A549 (cell line): ENCODE measurements around the gene RIPOR2. TPM values are rescaled to one million over a fixed set of nuclear protein-coding genes. Genes with fewer than 3 reads are reported as not detected.

ENCODE experiments used
- ATAC-seq, 2 experiments: fragments of 200-7000 bp in 1 of 2; fragments of >200 bp in 1 of 2; cut with Nextera tagmentation in 1 of 2; cut with Tn5 transposase in 1 of 2; 3 replicates each; pipeline versions ENCODE4 v1.8.0 to v1.9.1; 2018 to 2020; ENCODE audit warnings: mild to moderate bottlenecking in 1 of 2, moderate library complexity in 1 of 2
- CTCF ChIA-PET: fragments of 300-600 bp; sonication (Branson Sonifier 250); formaldehyde crosslinking; extraction: SDS; loops from one replicate; lab custom pipeline; 2021; ENCODE audit warnings: antibody characterized with exemption, inconsistent platforms; lab: Yijun Ruan, JAX
- POLR2A ChIA-PET: fragments of 350-600 bp; formaldehyde crosslinking; extraction: SDS; loops from one replicate; lab custom pipeline; 2021; ENCODE audit warnings: antibody characterized with exemption, inconsistent platforms; lab: Yijun Ruan, JAX
- DNase-seq, 2 experiments: peaks; one replicate each; pipeline versions ENCODE4 v3.0.0 to v3.0.0-alpha.2; 2011 to 2016; ENCODE audit warnings: low read depth in 1 of 2, low spot score in 1 of 2
- FAIRE-seq: peaks from 2 replicates; lab custom pipeline; 2011; peaks lifted over from hg19 to GRCh38; lab: Jason Lieb, UNC
- H3K27ac ChIP-seq, 2 experiments: fragments of >200 bp; sonication (Bioruptor Twin); formaldehyde crosslinking; 3 replicates each; pipeline ENCODE4 v1.5.1; 2016 to 2017
- H3K4me1 ChIP-seq: fragments of >200 bp; sonication (Bioruptor Twin); formaldehyde crosslinking; 3 replicates; pipeline ENCODE4 v1.6.1; 2016
- H3K4me2 ChIP-seq: fragments of >200 bp; sonication (Bioruptor Twin); formaldehyde crosslinking; 3 replicates; pipeline ENCODE4 v1.6.1; 2016
- H3K4me3 ChIP-seq: fragments of >200 bp; sonication (Bioruptor Twin); formaldehyde crosslinking; 3 replicates; pipeline ENCODE4 v1.5.1; 2016
- H3K9me3 ChIP-seq: fragments of >200 bp; sonication (Bioruptor Twin); formaldehyde crosslinking; 3 replicates; pipeline ENCODE4 v1.6.1; 2016
- ATOH8 ChIP-seq: fragments of 250-450 bp; sonication (Bioruptor Pico); IDR thresholded peaks from 2 replicates; pipeline ENCODE4 v1.5.0; 2020; ENCODE audit warnings: low read depth, mild to moderate bottlenecking, moderate library complexity
- BHLHE40 ChIP-seq: IDR thresholded peaks from 2 replicates; pipeline ENCODE4 v1.6.1; 2012; ENCODE audit warnings: low read depth, low read length, inconsistent platforms
- CEBPB ChIP-seq, 2 experiments: fragments of >200 bp in 1 of 2; sonication (Bioruptor Twin) in 1 of 2; formaldehyde crosslinking in 1 of 2; IDR thresholded peaks; 2 replicates each; pipeline ENCODE4 v1.6.1; 2012 to 2016
- CHD2 ChIP-seq: fragments of 150-350 bp; IDR thresholded peaks from 2 replicates; pipeline ENCODE4 v1.6.1; 2014; ENCODE audit warnings: low read length; ENCODE audit not compliant: partially characterized antibody
- EHF ChIP-seq: fragments of 250-450 bp; sonication (Bioruptor Pico); IDR thresholded peaks from 2 replicates; pipeline ENCODE4 v1.5.0; 2020; ENCODE audit warnings: mild to moderate bottlenecking
- ELK1 ChIP-seq: fragments of 150-350 bp; IDR thresholded peaks from 2 replicates; pipeline ENCODE4 v1.6.1; 2014; ENCODE audit warnings: low read depth, mild to moderate bottlenecking, low read length
- FOXS1 ChIP-seq: fragments of 250-450 bp; sonication (Bioruptor Pico); IDR thresholded peaks from 2 replicates; pipeline ENCODE4 v1.5.0; 2020; ENCODE audit warnings: mild to moderate bottlenecking, moderate library complexity
- HDAC2 ChIP-seq: fragments of 200-600 bp; sonication (generic); IDR thresholded peaks from 2 replicates; pipeline ENCODE4 v1.6.1; 2016
- HMGXB4 ChIP-seq: fragments of 250-450 bp; sonication (Bioruptor Pico); IDR thresholded peaks from 2 replicates; pipeline ENCODE4 v1.5.0; 2021; ENCODE audit warnings: mild to moderate bottlenecking, moderate library complexity, borderline replicate concordance
- HOXB13 ChIP-seq: fragments of 250-450 bp; sonication (Bioruptor Pico); IDR thresholded peaks from 2 replicates; pipeline ENCODE4 v1.5.0; 2020; ENCODE audit warnings: low read depth, mild to moderate bottlenecking, moderate library complexity
- HOXB5 ChIP-seq: fragments of 250-450 bp; sonication (Bioruptor Pico); IDR thresholded peaks from 2 replicates; pipeline ENCODE4 v1.5.0; 2020; ENCODE audit warnings: mild to moderate bottlenecking, moderate library complexity
- JUN ChIP-seq, 2 experiments: fragments of >200 bp; sonication (Bioruptor Twin); formaldehyde crosslinking; IDR thresholded peaks; 2 replicates in 1 of 2; 3 replicates in 1 of 2; pipeline ENCODE4 v1.6.1; 2016 to 2017
- JUNB ChIP-seq: fragments of >200 bp; sonication (Bioruptor Twin); formaldehyde crosslinking; IDR thresholded peaks from 2 replicates; pipeline ENCODE4 v1.6.1; 2016
- KDM5A ChIP-seq: fragments of 200-600 bp; sonication (generic); IDR thresholded peaks from 2 replicates; pipeline ENCODE4 v1.6.1; 2016; ENCODE audit warnings: antibody characterized with exemption, mild to moderate bottlenecking
- MAX ChIP-seq: IDR thresholded peaks from 2 replicates; pipeline ENCODE4 v1.6.1; 2012
- MAZ ChIP-seq: fragments of 150-350 bp; IDR thresholded peaks from 2 replicates; pipeline ENCODE4 v1.6.1; 2014; ENCODE audit warnings: antibody characterized with exemption, low read depth, low read length, borderline replicate concordance
- NR3C1 ChIP-seq: fragments of >200 bp; sonication (Bioruptor Twin); formaldehyde crosslinking; IDR thresholded peaks from 3 replicates; pipeline ENCODE4 v1.6.1; 2017
- REST ChIP-seq: fragments of 200-600 bp; sonication (generic); IDR thresholded peaks from 2 replicates; pipeline ENCODE4 v1.6.1; 2016; ENCODE audit warnings: antibody characterized with exemption, mild to moderate bottlenecking, moderate library complexity
- RNF2 ChIP-seq: fragments of 200-600 bp; sonication (generic); IDR thresholded peaks from 2 replicates; pipeline ENCODE4 v1.6.1; 2016; ENCODE audit warnings: low read depth, mild to moderate bottlenecking, antibody characterized with exemption, moderate library complexity, borderline replicate concordance
- SREBF2 ChIP-seq: fragments of 450-650 bp; IDR thresholded peaks from 2 replicates; pipeline ENCODE4 v1.6.1; 2014; ENCODE audit warnings: mild to moderate bottlenecking, moderate library complexity
- ZC3H11A ChIP-seq: fragments of 450-650 bp; IDR thresholded peaks from 2 replicates; pipeline ENCODE4 v1.6.1; 2014; ENCODE audit warnings: antibody characterized with exemption, mild to moderate bottlenecking
- ZNF302 ChIP-seq: fragments of 250-450 bp; sonication (Bioruptor Pico); IDR thresholded peaks from 2 replicates; pipeline ENCODE4 v1.9.0; 2021; ENCODE audit warnings: inconsistent platforms, mild to moderate bottlenecking, moderate library complexity
- ZSCAN20 ChIP-seq: fragments of 250-450 bp; sonication (Bioruptor Pico); IDR thresholded peaks from 2 replicates; pipeline ENCODE4 v1.8.0; 2022; ENCODE audit warnings: mild to moderate bottlenecking, moderate library complexity
- WGBS: methylation state at CpG from one replicate; pipeline ENCODE4 v1.1.6; 2017; ENCODE audit errors: missing lambda C conversion rate; 5-methylcytosine and 5-hydroxymethylcytosine counted together
- polyA plus RNA-seq, 4 experiments: library from polyadenylated mRNA; depleted of rRNA in 3 of 4; stranded (reverse); fragments of >200 nt; fragmentation: RNase III in 1 of 4; extraction: RNeasy Plus Mini Kit Qiagen cat#74134 plus additional on column Dnase treatment in 1 of 4; gene quantifications; 2 replicates in 3 of 4; 3 replicates in 1 of 4; pipeline ENCODE4 v1.2.3, GENCODE V29; 2011 to 2017

The RIPOR2 gene
- polyA plus RNA-seq, 2 of the 4 experiments (the other 2 are of a cell fraction), result 0.01 TPM; not detected in 1

- ChIA-PET CTCF (no interaction called here), POLR2A (no interaction called here)
- FAIRE-seq (no peak), DNase-seq (no peak), ATAC-seq (no peak)
- no peak overlapping the region for H3K27ac ChIP-seq
- no peak overlapping the region for H3K4me3 ChIP-seq
- WGBS, result 32% methylated on average over 6 of the region's 9 CpGs
- no peak for TF ChIP-seq HOXB5 (CRISPR knock-in tag)
- TF ChIP-seq JUN (IDR thresholded peaks at IDR 0.05), result no peak
- TF ChIP-seq CHD2, result no peak
- TF ChIP-seq ZNF302 (CRISPR knock-in tag), result no peak
- no peak for TF ChIP-seq HOXB13 (CRISPR knock-in tag)
- no peak for TF ChIP-seq BHLHE40
- no peak for TF ChIP-seq ZSCAN20 (CRISPR knock-in tag)
- no peak for TF ChIP-seq JUNB
- TF ChIP-seq RNF2, result no peak
- no peak for TF ChIP-seq HDAC2
- TF ChIP-seq CEBPB (IDR thresholded peaks at IDR 0.05), result no peak
- TF ChIP-seq HMGXB4 (CRISPR knock-in tag), result no peak
- no peak for TF ChIP-seq KDM5A
- TF ChIP-seq ATOH8 (CRISPR knock-in tag), result no peak
- no peak for TF ChIP-seq MAX
- no peak overlapping the region for H3K4me2 ChIP-seq
- H3K4me1 ChIP-seq, result no peaks in the 10 kb centered on the region
- peaks cover 8% of the 10 kb centered on the region; the same call in 1 of the 3 replicates for H3K9me3 ChIP-seq
Observed at GRCh38 chr6:24875534-24875901, 60.2 kb downstream of the RIPOR2 start.

DNA sequence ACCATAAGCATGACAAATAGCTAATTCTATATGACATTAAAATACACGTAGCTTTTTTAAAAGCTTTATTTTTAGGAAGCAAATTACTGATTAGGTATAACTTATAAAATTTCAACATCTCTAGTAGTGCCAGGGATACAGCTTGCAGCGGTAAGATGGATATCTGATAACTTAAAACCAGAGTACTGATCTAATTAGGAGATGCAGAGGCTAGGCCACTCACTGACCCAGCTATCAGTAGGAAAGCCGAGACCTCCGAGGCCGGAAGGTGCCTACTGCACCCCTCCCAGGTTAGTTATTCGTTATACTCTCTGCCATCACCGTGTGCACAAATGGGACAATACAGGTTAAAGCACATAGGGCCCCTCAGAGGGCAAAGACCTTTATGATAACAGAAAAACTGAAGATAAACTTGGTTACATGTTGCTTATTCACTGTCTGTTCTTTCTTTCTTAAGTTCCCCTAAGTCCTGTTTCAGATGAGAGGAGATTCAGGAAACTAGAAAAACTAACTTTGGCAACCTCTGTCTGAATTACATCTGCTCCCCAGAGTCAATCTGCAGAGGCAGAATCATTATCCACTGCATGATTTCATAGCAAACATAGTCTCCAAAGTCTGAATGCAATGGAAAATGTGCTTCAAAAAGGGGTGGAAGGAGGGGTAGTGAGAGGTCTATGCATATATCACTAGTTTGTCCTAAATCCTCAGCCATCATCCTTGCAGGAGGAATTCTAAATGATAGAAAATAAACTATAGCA is 60.8 kb downstream of the RIPOR2 start:
- Histone ChIP-seq H3K9me3 (peaks cover 8% of the 10 kb centered on the region; the same call in 1 of the 3 replicates), H3K4me3 (no peak overlapping the region), H3K4me2 (no peak overlapping the region), H3K4me1 (no peaks in the 10 kb centered on the region), H3K27ac (no peak overlapping the region)
- WGBS, result 41% methylated on average over 7 of the region's 7 CpGs
- no peak for TF ChIP-seq ZC3H11A
- no peak for TF ChIP-seq EHF
- no peak for TF ChIP-seq JUNB
- TF ChIP-seq CHD2, result no peak
- no peak for TF ChIP-seq MAZ
- TF ChIP-seq NR3C1, result no peak
- no peak for TF ChIP-seq FOXS1
- TF ChIP-seq ELK1, result no peak
- TF ChIP-seq REST, result no peak
- TF ChIP-seq SREBF2, result no peak
- ATAC-seq, result no peak
- FAIRE-seq, result no peak
- POLR2A ChIA-PET, result no interaction called here
- DNase-seq, result no peak
- CTCF ChIA-PET, result no interaction called here
